GM21526 (cell line): ENCODE results near the gene GASK1A.

ENCODE experiments used
- ATAC-seq: cut with Tn5 transposase; IDR thresholded peaks from one replicate; pipeline ENCODE4 v1.9.1; 2021; ENCODE audit warnings: moderate library complexity; ENCODE audit not compliant: unreplicated experiment, low FRiP score

Gene GASK1A

DNA sequence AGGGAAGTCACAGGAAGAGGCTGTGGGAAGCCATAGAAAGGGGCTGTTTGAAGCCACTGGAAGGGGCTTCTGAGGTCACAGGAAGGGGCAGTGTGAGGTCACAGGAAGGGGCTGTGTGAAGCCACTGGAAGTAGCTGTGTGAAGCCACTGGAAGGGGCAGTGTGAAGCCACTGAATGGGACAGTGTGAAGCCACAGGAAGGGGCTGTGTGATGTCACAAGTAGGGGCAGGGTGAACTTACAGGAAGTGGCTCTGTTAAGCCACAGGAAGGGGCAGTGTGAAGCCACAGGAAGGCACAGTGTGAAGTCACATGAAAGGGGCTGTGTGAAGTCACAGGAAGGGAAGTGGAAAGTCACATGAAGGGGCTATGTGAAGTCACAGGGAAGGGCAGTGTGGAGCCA is 33.1 kb downstream of the GASK1A start:
- no peak for ATAC-seq

DNA sequence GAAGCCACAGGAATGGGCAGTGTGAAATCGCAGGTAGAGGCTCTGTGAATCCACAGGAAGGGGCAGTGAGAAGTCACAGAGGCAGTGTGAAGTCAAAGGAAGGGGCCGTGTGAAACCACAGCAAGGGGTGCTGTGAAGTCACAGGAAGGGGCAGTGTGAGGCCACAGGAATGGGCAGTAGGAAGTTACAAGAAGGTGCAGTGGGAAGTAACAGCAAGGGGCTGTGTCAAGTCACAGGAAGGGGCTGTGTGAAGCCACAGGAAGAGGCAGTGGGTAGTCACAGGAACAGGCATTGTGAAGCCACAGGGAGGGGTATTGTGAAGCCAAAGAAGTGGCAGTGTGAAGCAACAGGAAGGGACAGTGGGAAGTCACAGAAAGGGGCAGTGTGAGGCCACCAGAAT is 34.1 kb downstream of the GASK1A start:
- ATAC-seq = no peak

DNA sequence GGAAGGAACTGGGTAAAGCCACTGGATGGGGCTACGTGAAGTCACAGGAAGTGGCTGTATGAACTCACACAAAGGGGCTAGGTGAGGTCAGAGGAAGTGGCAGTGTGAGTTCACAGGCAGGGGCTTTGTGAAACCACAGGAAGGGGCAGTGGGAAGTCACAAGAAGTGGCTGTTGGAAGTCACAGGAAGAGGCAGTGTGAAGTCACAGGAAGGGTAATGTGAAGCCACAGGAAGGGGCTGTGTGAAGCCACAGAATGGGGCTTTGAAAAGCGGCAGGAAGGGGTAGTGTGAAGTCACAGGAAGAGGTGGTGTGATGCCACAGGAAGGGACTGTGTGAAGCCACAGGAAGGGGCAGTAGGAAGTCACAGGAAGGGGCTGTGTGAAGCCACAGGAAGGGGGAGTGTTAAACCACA is 34.6 kb downstream of the GASK1A start:
- no peak for ATAC-seq

DNA sequence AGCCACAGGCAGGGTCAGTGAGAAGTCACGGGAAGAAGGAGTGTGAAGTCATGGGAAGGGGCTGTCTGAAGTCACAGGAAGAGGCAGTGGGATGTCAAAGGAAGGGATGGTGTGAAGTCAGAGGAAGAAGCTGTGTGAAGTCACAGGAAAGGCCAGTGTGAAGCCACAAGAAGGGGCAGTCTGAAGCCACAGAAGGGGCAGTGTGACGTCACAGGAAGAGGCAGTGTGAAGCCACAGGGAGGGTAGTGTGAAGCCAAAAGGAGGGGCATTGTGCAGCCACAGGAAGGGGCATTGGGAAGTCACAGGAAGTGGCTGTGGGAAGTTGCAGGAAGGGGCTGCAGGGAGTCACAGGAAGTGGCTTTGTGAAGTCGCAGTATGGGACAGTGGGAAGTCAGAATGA is 35.1 kb downstream of the GASK1A start:
- ATAC-seq = no peak

DNA sequence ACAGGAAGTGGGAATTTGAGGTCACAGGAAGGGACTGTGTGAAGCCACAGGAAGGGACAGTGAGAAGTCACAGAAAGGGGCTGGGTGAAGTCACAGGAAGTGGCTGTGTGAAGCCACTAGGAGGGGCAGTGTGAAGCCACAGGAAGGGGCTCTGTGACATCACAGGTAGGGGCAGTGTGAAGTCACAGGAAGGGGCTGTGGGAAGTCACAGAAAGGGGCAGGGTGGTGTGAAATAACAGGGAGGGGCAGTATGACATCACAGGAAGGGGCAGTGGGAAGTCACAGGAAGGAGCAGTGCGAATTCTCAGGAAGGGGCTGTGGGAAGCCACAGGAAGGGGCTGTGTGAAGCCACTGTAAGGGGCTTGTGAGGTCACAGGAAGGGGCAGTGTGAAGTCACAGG is 35.8 kb downstream of the GASK1A start:
- no peak for ATAC-seq

DNA sequence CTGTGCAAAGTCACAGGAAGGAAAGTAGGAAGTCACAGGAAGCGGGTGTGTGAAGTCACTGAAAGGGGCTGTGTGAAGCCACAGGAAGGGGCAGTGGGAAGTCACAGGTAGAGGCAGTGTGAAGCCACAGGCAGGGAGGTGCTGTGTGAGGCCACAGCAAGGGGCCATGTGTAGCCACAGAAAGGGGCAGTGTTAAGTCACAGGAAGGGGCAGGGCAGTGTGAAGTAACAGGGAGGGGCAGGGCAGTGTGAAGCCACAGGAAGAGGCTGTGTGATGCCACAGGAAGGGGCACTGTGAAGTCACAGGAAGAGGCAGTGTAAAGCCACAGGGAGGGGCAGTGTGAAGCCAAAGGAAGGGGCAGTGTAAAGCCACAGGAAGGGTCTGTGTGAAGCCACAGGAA is 36.5 kb downstream of the GASK1A start:
- ATAC-seq = no peak

DNA sequence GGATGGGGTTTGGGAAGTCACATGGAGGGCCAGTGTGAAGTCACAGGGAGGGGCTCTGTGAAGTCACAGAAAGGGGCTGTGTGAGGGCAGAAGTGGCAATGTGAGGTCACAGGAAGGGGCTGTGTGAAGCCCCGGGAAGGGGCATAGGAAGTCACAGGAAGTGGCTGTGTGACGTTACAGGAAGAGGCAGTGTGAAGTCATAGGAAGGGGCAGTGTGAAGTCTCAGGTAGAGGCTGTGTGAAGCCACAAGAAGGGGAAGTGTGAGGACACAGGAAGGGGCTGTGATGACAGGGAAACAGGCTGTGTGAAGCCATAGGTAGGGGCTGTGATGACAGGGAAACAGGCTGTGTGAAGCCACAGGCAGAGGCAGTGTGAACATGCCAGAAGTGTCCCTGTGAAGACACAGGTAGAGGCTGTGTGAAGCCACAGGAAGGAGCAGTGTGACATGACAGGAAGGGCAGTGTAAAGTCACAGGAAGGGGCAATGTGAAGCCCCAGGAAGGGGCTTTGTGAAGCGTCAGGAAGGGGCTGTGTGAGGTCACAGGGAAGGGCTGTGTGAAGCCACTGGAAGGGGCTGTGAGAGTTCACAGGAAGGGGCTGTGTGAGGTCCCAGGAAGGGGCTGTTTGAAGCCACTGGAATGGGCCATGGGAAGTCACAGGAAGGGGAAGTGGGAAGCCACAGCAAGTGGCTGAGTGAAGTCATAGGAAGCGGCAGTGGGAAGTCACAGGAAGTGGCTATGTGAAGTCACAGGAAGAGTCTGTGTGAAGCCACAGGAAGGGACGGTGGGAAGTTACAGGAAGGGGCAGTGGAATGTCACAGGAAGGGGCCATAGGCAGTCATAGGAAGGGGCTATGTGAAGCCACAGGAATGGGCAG is 37.1 kb downstream of the GASK1A start:
- no peak for ATAC-seq

DNA sequence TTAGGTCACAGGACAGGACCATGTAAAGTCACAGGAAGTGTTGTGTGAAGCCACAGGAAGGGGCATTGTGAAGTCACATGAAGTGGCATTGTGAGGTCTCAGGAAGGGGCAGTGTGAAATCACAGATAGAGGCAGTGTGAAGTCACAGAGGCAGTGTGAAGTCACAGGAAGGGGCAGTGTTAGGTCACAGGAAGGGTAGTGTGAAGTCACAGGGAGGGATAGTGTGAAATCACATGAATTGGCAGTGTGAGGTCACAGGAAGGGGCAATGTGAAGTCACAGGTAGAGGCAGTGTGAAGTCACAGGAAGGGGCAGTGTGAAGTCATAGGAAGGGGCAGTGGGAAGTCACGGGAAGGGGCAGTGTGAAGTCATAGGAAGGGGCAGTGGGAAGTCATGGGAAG is 37.9 kb downstream of the GASK1A start:
- no peak for ATAC-seq

DNA sequence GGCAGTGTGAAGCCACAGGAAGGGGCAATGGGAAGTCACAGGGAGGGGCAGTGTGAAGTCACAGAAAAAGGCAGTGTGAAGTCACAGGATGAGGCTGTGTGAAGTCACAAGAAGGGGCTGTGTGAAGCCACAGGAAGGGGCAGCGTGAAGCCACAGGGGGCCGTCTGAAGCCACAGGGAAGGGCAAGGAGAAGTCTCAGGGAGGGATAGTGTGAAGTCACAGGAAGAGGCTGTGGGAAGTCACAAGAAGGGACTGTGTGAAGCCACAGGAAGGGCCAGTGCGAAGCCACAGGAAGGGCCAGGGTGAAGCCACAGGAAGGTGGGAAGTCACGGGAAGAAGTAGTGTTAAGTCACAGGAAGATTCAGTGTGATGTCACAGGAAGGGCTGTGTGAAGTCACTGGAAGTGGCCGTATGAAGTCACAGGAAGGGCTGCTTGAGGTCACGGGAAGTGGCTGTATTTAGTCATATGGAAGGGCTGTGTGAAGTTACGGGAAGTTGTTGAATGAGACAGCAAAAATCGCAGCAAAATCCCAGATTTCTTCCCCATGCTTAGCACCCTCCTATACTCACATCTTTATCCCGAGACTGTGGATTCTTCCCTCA is 38.6 kb downstream of the GASK1A start:
- no peak for ATAC-seq

DNA sequence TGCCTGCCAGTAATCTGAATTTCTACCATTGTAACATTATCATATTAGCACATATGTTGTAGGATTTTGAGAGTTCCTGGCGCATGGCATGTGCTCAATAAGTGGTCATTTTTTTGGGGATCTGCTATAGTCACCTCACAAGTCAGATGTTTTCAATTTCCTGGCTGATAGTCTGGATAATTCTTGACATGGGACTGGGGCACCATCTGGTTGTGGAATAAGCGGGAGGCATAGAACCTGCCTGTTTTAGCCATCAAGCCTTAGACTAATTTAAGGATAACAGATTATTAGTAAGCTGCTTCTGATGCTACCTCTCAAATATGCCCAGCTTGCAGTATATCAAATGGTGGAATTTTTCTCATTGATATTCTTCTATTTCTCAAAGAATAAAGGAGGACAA is 39.1 kb downstream of the GASK1A start:
- no peak for ATAC-seq

DNA sequence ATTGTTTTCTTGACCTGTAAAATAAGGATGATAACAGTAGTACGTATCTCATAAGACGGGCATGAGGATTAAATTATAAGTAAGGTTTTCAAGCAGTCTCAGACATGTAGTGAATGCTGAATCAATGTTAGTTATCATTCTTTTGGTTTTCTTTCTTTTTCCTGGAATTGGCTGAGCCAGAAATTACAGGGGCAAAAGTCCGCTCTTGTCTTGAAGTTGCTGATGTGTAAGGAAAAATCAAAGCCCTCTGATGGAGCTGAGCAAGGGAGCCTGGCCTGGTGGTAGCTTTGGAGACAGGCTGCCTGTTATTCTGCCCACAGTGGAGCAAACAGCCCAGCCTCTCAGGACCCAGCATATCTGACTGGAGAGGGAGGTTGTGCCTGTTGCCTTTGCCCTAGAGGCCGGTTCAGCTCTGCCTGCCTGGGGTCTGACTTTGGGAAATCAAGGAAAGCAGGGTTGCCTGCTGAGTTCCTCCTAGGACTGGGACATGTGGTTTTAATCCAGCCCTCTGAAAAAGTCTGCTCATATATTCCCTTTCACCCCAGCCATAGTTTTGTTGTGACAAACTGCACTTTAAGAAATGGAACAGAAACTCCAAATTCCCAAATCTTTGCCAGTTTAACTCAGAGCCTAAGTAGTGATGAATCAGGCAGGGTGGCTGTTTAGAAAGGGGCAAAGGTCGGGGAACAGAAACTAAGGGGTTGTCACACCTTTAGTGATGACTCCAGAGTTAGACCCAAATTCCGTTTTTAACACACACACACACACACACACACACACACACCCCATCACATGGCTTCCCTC is 40.1 kb downstream of the GASK1A start:
- ATAC-seq = no peak

DNA sequence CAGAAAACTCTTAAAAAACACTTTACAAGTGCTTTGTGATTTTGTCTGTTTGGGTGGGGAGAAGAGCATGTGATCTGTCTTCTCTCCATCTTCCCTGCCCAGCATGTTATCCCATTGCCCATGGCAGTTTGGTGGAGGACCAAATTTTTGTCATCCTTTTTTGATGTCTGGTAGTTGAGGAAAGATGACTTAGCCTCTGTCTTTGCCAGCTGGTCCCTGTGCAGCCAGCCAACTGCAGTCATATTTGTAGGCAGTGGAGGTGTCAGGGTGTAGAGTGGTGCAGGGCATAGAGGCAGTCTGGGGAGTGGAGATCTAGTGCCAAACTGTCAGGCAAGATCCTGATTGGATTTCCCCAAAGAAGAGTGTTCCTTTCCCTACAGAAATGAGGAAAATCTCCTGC is 40.7 kb downstream of the GASK1A start:
- ATAC-seq = no peak

DNA sequence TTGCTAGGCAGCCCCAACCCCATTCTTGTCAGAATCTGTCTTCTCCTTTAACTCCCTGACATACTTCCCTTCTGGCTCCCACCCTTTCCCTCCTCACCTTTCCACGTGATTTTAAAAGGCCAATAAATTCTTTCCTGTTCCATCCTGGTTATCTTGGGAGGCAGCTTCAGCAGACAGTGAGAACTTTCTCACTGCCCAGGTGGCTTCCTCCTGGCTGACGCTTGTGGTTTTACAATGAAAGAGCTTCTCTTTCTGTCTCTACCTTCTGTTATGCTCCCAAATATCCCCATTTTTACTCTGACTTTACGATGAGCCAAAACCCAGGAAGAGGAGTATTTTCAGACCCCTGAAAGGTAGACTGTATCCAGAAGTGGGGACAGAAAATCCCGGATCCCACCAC is 42.1 kb downstream of the GASK1A start:
- no peak for ATAC-seq

DNA sequence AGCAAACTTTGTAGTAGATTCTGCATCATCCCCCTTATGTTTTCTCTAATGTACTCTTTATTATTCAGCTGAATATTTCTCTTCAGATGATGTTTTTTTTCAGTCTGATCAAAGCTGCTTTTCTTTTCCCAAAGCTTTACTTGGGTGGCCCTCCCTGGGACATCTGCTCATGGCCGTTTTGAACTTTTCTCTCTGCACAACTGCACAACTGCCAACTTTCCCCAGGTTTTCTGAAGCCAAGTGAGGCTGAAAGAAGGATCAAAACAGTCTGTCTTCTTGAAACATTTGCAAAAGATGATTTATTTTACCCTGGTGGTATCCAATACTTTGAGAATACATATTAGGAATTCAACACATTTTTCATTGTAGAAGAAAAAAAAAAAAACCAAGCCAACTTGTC is 43.0 kb downstream of the GASK1A start:
- ATAC-seq = no peak

DNA sequence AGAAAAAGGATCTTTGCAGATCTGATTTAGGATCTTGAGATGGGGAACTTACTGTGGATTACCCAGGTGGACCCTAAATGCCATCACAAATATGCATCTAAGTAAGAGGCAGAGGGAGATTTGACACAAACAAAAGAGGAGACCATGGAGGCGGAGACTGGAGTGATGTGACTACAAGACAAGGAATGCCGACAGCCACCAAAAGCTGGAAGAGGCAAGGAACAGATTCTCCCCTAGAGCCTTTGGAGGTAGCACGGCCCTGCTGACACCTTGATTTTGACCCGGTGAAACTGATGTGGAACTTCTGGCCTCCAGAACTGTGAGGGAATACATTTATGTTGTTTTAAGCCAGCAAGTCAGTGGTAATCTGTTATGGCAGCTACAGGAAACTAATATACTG is 44.0 kb downstream of the GASK1A start:
- ATAC-seq = no peak

DNA sequence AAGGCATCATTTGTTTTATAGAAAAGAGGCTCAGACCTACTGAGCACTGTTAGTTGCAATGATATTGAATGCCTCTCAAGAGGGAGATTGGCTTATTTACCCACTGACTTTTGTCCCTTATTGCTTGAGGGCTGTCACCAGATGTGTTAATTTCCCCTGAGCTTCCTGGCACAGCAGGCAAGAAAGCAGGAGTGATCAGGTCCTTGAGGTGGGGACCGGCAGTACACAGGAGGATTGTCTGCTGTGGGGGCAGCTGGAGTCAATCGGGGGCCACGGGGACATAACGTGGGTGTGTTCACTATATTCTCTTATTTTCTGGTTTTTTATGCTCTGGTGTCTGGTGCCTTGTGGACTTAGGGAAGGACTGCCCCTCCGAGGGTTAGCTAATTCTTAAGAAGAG is 44.6 kb downstream of the GASK1A start:
- no peak for ATAC-seq

DNA sequence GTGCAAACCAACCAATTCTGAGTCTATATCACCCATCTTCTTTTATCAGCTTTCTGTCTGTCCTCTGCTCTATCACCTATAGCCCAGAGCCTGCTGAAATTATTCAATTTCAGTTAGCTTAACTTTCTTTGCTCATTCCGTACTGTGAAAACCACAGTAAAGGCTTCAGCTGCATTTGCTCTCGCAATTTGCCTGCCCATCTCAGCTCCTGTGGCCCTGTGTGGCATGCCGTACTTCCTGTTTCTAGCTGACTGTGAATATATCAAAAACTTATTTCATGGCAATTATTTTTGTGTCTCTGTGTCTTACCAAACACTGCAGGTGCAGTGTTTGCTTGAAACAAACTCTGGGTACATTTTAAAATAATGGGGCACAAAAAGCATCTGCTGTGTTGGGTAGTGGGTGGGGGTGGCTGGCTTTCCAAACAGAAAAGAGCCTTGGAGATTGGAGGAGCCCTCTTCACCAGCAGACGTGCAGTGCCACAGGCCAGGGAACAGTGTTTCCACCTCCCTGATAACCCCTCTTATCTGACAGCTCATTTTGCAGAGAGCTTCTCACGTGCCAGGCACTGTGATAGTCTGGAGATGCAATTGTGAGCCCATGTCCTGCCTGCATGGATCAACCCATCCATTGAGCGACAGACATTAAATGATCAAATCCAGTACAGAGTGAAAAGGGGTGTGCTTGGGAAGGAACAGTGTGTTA is 45.2 kb downstream of the GASK1A start:
- no peak for ATAC-seq

DNA sequence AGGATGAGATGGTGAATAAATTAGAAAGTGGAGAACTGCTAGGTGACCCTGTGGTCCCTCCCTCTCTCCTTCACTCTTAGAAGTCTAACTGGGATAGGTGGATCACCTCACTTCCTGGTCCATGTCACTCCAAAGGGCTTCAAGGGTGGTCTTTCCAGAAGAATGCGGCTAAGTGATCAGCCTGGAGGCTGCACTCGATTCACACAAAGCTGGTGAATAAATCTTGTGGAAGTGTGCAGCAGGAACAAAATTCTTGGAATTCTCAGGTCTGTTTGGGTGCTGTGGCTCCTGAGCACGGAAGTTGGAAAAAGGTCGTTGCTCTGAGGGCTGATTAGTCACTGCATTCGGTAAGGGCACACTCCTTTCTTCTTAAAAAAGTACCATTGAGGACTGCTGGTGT is 46.3 kb downstream of the GASK1A start:
- ATAC-seq = no peak

DNA sequence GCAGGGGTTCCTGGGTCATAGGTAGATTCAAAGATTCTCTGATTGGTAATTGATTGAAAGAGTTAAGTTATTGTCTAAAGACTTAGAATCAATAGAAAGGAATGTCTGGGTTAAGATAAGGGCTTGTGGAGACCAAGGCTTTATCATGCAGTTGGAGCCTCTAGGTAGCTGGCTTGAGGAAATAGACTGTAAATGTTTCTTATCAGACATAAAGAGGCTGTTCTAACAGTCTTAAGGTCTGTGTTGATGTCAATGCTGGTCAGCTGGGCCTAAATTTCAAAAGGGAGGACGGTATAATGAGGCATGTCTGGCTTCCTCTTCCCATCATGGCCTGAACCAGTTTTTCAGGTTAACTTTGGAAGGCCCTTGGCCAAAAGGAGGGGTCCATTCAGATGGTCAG is 48.9 kb downstream of the GASK1A start:
- no peak for ATAC-seq

DNA sequence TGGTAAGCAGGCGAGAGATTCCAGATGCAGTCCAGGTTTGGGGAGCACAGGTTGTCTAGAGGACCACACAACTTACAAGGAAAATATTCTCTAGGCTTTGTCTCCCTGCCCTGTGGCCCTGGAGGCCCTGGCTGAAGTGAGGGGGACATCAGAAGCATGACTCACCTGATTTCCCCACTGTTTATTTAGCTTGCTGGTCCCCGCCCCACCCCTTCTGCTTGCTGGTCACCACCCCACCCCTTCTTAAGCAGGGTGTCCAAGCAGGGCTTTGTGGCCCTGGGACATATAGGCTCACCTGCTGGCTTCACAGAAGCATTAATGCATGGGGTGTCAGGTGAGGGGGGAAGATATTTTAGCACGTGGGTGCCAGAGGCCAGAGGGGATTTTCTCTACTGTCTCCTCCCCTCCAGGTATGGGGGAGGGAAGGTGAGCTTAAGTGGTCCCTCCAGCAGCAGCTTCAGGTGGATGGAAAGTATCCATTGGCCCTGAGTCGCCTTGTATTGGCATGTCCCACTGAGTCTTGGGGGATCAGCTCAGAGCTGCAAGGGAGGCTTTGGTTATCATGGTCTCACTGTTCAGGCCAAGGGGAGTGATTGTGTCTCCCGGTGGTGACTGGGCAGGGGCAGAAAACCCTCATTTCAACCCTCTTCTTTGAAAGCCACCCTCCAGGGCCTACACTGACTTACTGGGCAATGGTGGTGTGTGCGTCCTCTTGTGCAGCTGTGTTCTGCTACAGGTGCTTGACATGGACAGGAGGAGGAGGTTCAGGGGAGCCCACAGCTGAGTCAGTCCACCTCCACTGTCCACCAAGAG is 49.8 kb downstream of the GASK1A start:
- ATAC-seq = no peak
